Adrenal gland (tissue), 12 donors: ENCODE measurements around the gene CABYR. TPM values are rescaled to one million over a fixed set of nuclear protein-coding genes. Genes with fewer than 3 reads are reported as not detected.

Experiments
- DNase-seq, 7 donors: peaks; one replicate each; pipeline ENCODE4 v3.0.0-alpha.2; 2019 to 2020
- H3K27ac ChIP-seq, 5 donors: fragments of 200-600 bp; sonication (generic) in 4 of 5; 1 replicate in 3 of 5; 2 replicates in 2 of 5; pipeline versions ENCODE4 v1.5.1 to v1.8.0; 2016 to 2020; ENCODE audit warnings: mild to moderate bottlenecking in 1 of 5
- H3K27me3 ChIP-seq: fragments of 200-600 bp; 2 replicates; pipeline ENCODE4 v1.8.0; 2021
- H3K36me3 ChIP-seq, 2 donors: fragments of 200-600 bp; replicated peaks in 1 of 2; 1 replicate in 1 of 2; 2 replicates in 1 of 2; pipeline versions ENCODE4 v1.5.1 to v1.8.0; 2018 to 2022
- H3K4me1 ChIP-seq, 2 donors: fragments of 200-600 bp; replicated peaks in 1 of 2; 1 replicate in 1 of 2; 2 replicates in 1 of 2; pipeline versions ENCODE4 v1.5.1 to v1.8.0; 2018 to 2021
- H3K4me3 ChIP-seq, 4 donors: fragments of 200-600 bp; sonication (generic) in 3 of 4; one replicate each; pipeline ENCODE4 v1.5.1; 2016 to 2018
- H3K9me3 ChIP-seq, 3 donors: fragments of 200-600 bp; sonication (generic) in 1 of 3; replicated peaks in 1 of 3; 1 replicate in 2 of 3; 2 replicates in 1 of 3; pipeline versions ENCODE4 v1.5.1 to v1.8.0; 2016 to 2021
- CTCF ChIP-seq, 6 experiments: fragments of 450-650 bp in 4 of 6; fragments of 200-600 bp in 2 of 6; sonication (generic) in 1 of 6; IDR thresholded peaks; 1 replicate in 5 of 6; 2 replicates in 1 of 6; pipeline versions ENCODE4 v1.5.1 to v1.8.0; 2016 to 2021; ENCODE audit warnings: antibody characterized with exemption in 6 of 6, mild to moderate bottlenecking in 2 of 6, moderate library complexity in 1 of 6
- POLR2A ChIP-seq, 2 donors: fragments of 450-650 bp; IDR thresholded peaks; one replicate each; pipeline ENCODE4 v1.6.1; 2017; ENCODE audit warnings: antibody characterized with exemption in 2 of 2, mild to moderate bottlenecking in 2 of 2, moderate library complexity in 1 of 2
- WGBS, 4 donors: extraction: QIAGEN DNeasy Blood & Tissue Kit in 2 of 4; methylation state at CpG; one replicate each; pipeline versions ENCODE4 v1.1.5 to v1.1.7; 2013 to 2017; 5-methylcytosine and 5-hydroxymethylcytosine counted together
- intact Hi-C, 2 donors: fragments of 100-400 bp; cut with DNase I; formaldehyde crosslinking; loops; one replicate each; pipeline versions ENCODE4 v1.14.1 to v1.15.0; 2022 to 2023
- polyA plus RNA-seq, 3 donors: library from polyadenylated mRNA; stranded (reverse); fragments of 200-250 nt in 2 of 3; fragments of 350-450 nt in 1 of 3; fragmentation: Illumina TruSeq in 1 of 3; extraction: RNeasy Lipid Tissue Mini Kit (QIAGEN cat#74804) in 1 of 3; gene quantifications; one replicate each; pipeline ENCODE4 v1.2.3, GENCODE V29; 2013 to 2014
- total RNA-seq, 9 donors: library from RNA; depleted of rRNA in 4 of 9; stranded (reverse); fragments of >200 nt in 4 of 9; fragments of 120-200 nt in 1 of 9; fragmentation: NEBNext Ultra II Directional in 1 of 9; extraction: Animal tissue kit (Norgen Biotek cat#: 25700) in 1 of 9; gene quantifications; one replicate each; pipeline versions ENCODE4 v1.1.0 to v1.2.4, GENCODE V29; 2013 to 2023
- donor health status: healthy with polysubstance abuse.
- donor health status: Bipolar disorder and iron deficiency.
- donor health status: DM: yes; HTN: yes; CAD: no.
- donor health status: DM: no; HTN: no; CAD: no.
- donor health status: DM: no; HTN: no; CAD: no.
- donor health status: DM: yes; HTN: yes; CAD: no.

Gene CABYR
- total and polyA plus RNA-seq, 12 donors: 1.1 to 9.6 (median 3.6) TPM

- Histone ChIP-seq H3K4me1 (no peaks in the 10 kb centered on the region), H3K4me3 (no peak overlapping the region), H3K27me3 (no peaks in the 10 kb centered on the region), H3K27ac (no peak overlapping the region), H3K36me3 (no peaks in the 10 kb centered on the region), H3K9me3 (no peaks in the 10 kb centered on the region)
- DNase-seq: peak; percentile 56 to 79 (median 72)
- TF ChIP-seq POLR2A (IDR thresholded peaks at IDR 0.05) (no peak), CTCF (IDR thresholded peaks at IDR 0.05) (peak; percentile 35 to 70 (median 61))
- 65 to 77% (median 76%) methylated on average over 7 of the region's 7 CpGs for WGBS, 4 donors
- intact Hi-C loops: loop anchor here in 1 of 2 donors (5.0 kb wide), 1 partner anchor 95 kb away; no protein-coding TSS in a partner anchor
Measured at GRCh38 chr18:24176727-24177416, 38.0 kb downstream of the CABYR start.

- intact Hi-C loops: loop anchor here in 1 of 2 donors (5.0 kb wide), 1 partner anchor 95 kb away; no protein-coding TSS in a partner anchor
- H3K27me3 ChIP-seq: no peaks in the 10 kb centered on the region
- no peaks in the 10 kb centered on the region for H3K36me3 ChIP-seq
- no peak for TF ChIP-seq POLR2A (IDR thresholded peaks at IDR 0.05)
- TF ChIP-seq CTCF (IDR thresholded peaks at IDR 0.05): no peak
- 89 to 95% (median 92%) methylated on average over 5 of the region's 5 CpGs for WGBS, 4 donors
- no peak for DNase-seq
- no peaks in the 10 kb centered on the region for H3K9me3 ChIP-seq
- no peaks in the 10 kb centered on the region for H3K4me1 ChIP-seq
- H3K4me3 ChIP-seq: no peak overlapping the region
- H3K27ac ChIP-seq: no peak overlapping the region
Measured at GRCh38 chr18:24177499-24178133, 38.8 kb downstream of the CABYR start.

GRCh38 chr18:24180048-24180447 lies 41.2 kb downstream of the CABYR start:
- intact Hi-C loops: loop anchor here in 1 of 2 donors (10.0 kb wide), 2 partner anchors 65 to 315 kb away; no protein-coding TSS in a partner anchor
- Histone ChIP-seq H3K4me3 (no peak overlapping the region), H3K27ac (no peak overlapping the region), H3K4me1 (no peaks in the 10 kb centered on the region), H3K27me3 (no peaks in the 10 kb centered on the region), H3K36me3 (no peaks in the 10 kb centered on the region), H3K9me3 (no peaks in the 10 kb centered on the region)
- WGBS, 4 donors: 80 to 97% (median 90%) methylated on average over 1 of the region's 1 CpG
- no peak for DNase-seq
- no peak for TF ChIP-seq CTCF (IDR thresholded peaks at IDR 0.05)
- no peak for TF ChIP-seq POLR2A (IDR thresholded peaks at IDR 0.05)

DNA sequence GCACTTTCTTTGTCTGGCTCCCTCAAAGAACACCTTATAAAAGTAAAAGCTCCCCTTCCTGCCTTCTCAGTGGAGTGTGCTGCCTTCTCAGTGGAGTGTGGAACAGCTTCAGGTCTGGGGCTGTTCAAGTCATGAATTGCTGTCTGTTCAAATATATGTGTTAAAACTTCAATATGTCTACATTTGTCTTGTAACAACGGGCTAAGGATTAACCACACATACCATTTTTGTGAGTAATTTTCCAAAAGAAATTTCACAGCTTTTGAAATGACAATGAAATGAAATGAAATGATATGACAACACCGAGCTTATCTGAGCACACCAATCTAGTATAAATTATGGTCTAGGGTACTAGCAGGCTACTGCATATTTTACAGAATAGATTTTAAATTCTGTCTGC lies 42.9 kb downstream of the CABYR start:
- H3K27ac ChIP-seq: no peak overlapping the region
- H3K4me3 ChIP-seq: no peak overlapping the region
- H3K36me3 ChIP-seq: peaks cover 0 to 3% of the 10 kb centered on the region in 2 donors
- no peaks in the 10 kb centered on the region for H3K4me1 ChIP-seq
- 75 to 88% (median 82%) methylated on average over 2 of the region's 2 CpGs for WGBS, 4 donors
- H3K27me3 ChIP-seq: no peaks in the 10 kb centered on the region
- intact Hi-C loops: loop anchor here in 1 of 2 donors (10.0 kb wide), 2 partner anchors 63 to 313 kb away; no protein-coding TSS in a partner anchor
- TF ChIP-seq CTCF (IDR thresholded peaks at IDR 0.05): no peak
- no peak for DNase-seq
- no peaks in the 10 kb centered on the region for H3K9me3 ChIP-seq
